Measurements from ENCODE around the gene HLA-DRA.
"Not testable (repeated sequence)": the region's sequence is repeated elsewhere in the genome, so short reads cannot be mapped to it uniquely, and the experiment has no call there.

HLA-DRA gene

GRCh38 chr6:32472781-32473375 is 33.2 kb downstream of the HLA-DRA start:
- DNase-seq (ENCODE audit: extremely low spot score): no peak
- no peak for TF ChIP-seq CTBP1 (IDR thresholded peaks at IDR 0.05; ENCODE audit: borderline replicate concordance)
- TF ChIP-seq L3MBTL2 (conservative IDR thresholded peaks at IDR 0.05): no peak
- TF ChIP-seq FOXK2 (IDR thresholded peaks at IDR 0.05): no peak
- no peak for TF ChIP-seq FOXM1 (IDR thresholded peaks at IDR 0.05; ENCODE audit: borderline replicate concordance)
- no peak for TF ChIP-seq LEF1 (IDR thresholded peaks at IDR 0.05; ENCODE audit: borderline replicate concordance)
- ChIA-PET POLR2A (interaction anchor here (1.1 kb wide), 1 partner anchor 499 kb away, joined by 3 read pairs; no protein-coding TSS in a partner anchor), CTCF (interaction anchor here (1.1 kb wide), 1 partner anchor 227 kb away, joined by 3 read pairs; no protein-coding TSS in a partner anchor)

- DNase-seq (ENCODE audit: extremely low spot score): peak; percentile 60
- CTCF ChIA-PET: interaction anchor here (1.1 kb wide), 1 partner anchor 226 kb away, joined by 3 read pairs; no protein-coding TSS in a partner anchor
These were observed 34.0 kb downstream of the HLA-DRA start for GRCh38 chr6:32473376-32474348.

GRCh38 chr6:32475392-32476206 is 35.9 kb downstream of the HLA-DRA start:
- CTCF ChIA-PET: no interaction called here
- no peak for DNase-seq (ENCODE audit: extremely low spot score)
- POLR2A ChIA-PET: no interaction called here
- TF ChIP-seq ZNF384 (IDR thresholded peaks at IDR 0.05) (no peak), ELF4 (IDR thresholded peaks at IDR 0.05) (no peak), FOXM1 (IDR thresholded peaks at IDR 0.05; ENCODE audit: borderline replicate concordance) (no peak), FOXA1 (IDR thresholded peaks at IDR 0.05) (no peak), HDGF (IDR thresholded peaks at IDR 0.05; ENCODE audit: borderline replicate concordance) (no peak), SP1 (IDR thresholded peaks at IDR 0.05) (no peak), PKNOX1 (IDR thresholded peaks at IDR 0.05) (no peak), LEF1 (IDR thresholded peaks at IDR 0.05; ENCODE audit: borderline replicate concordance) (no peak), L3MBTL2 (conservative IDR thresholded peaks at IDR 0.05) (no peak), BHLHE40 (IDR thresholded peaks at IDR 0.05; ENCODE audit: borderline replicate concordance) (no peak), FOXK2 (IDR thresholded peaks at IDR 0.05) (no peak), TARDBP (IDR thresholded peaks at IDR 0.05) (no peak), ARNT (IDR thresholded peaks at IDR 0.05) (no peak), SUZ12 (IDR thresholded peaks at IDR 0.05) (no peak), NFRKB (IDR thresholded peaks at IDR 0.05) (no peak), CTBP1 (IDR thresholded peaks at IDR 0.05; ENCODE audit: borderline replicate concordance) (no peak)

More at GRCh38 chr6:32473376-32474348, 34.0 kb downstream of the HLA-DRA start:
- POLR2A ChIA-PET: not testable (repeated sequence)

- no peak for DNase-seq (ENCODE audit: extremely low spot score)
- no peak for TF ChIP-seq LEF1 (IDR thresholded peaks at IDR 0.05; ENCODE audit: borderline replicate concordance)
- no peak for TF ChIP-seq ZNF384 (IDR thresholded peaks at IDR 0.05)
- no peak for TF ChIP-seq ELF4 (IDR thresholded peaks at IDR 0.05)
- TF ChIP-seq SUZ12 (IDR thresholded peaks at IDR 0.05): no peak
- no peak for TF ChIP-seq FOXK2 (IDR thresholded peaks at IDR 0.05)
- no peak for TF ChIP-seq SP1 (IDR thresholded peaks at IDR 0.05)
- TF ChIP-seq HDGF (IDR thresholded peaks at IDR 0.05; ENCODE audit: borderline replicate concordance): no peak
- TF ChIP-seq FOXA1 (IDR thresholded peaks at IDR 0.05): no peak
- TF ChIP-seq NFRKB (IDR thresholded peaks at IDR 0.05): no peak
- POLR2A ChIA-PET: no interaction called here
- CTCF ChIA-PET: no interaction called here
These were observed 44.4 kb downstream of the HLA-DRA start for GRCh38 chr6:32483968-32484613.

- TF ChIP-seq FOXM1 (IDR thresholded peaks at IDR 0.05; ENCODE audit: borderline replicate concordance) (no peak), FOXK2 (IDR thresholded peaks at IDR 0.05) (no peak), FOXA1 (IDR thresholded peaks at IDR 0.05) (no peak), SP1 (IDR thresholded peaks at IDR 0.05) (no peak), ARNT (IDR thresholded peaks at IDR 0.05) (no peak), ZNF384 (IDR thresholded peaks at IDR 0.05) (no peak), L3MBTL2 (conservative IDR thresholded peaks at IDR 0.05) (no peak), HDGF (IDR thresholded peaks at IDR 0.05; ENCODE audit: borderline replicate concordance) (no peak)
- ChIA-PET POLR2A (no interaction called here), CTCF (no interaction called here)
- DNase-seq (ENCODE audit: extremely low spot score): no peak
These were observed 44.9 kb downstream of the HLA-DRA start for GRCh38 chr6:32484614-32484998.

GRCh38 chr6:32488083-32488482 is 48.4 kb downstream of the HLA-DRA start:
- CTCF ChIA-PET: interaction anchor here (0.6 kb wide), 1 partner anchor 335 kb away, joined by 3 read pairs; no protein-coding TSS in a partner anchor
- no peak for TF ChIP-seq ELF4 (IDR thresholded peaks at IDR 0.05)
- no peak for TF ChIP-seq PKNOX1 (IDR thresholded peaks at IDR 0.05)
- TF ChIP-seq ZNF384 (IDR thresholded peaks at IDR 0.05): no peak
- no peak for TF ChIP-seq TARDBP (IDR thresholded peaks at IDR 0.05)
- no peak for TF ChIP-seq SP1 (IDR thresholded peaks at IDR 0.05)
- TF ChIP-seq FOXK2 (IDR thresholded peaks at IDR 0.05): no peak
- no peak for TF ChIP-seq LEF1 (IDR thresholded peaks at IDR 0.05; ENCODE audit: borderline replicate concordance)
- no peak for TF ChIP-seq SUZ12 (IDR thresholded peaks at IDR 0.05)
- no peak for TF ChIP-seq NFRKB (IDR thresholded peaks at IDR 0.05)
- no peak for TF ChIP-seq CTBP1 (IDR thresholded peaks at IDR 0.05; ENCODE audit: borderline replicate concordance)
- TF ChIP-seq L3MBTL2 (conservative IDR thresholded peaks at IDR 0.05): no peak
- no peak for DNase-seq (ENCODE audit: extremely low spot score)
- POLR2A ChIA-PET: no interaction called here

All from HEK293T (cell line).